GM21786 (cell line): ENCODE results near the gene LDLRAD3.

ENCODE experiments used
- ATAC-seq: cut with Tn5 transposase; IDR thresholded peaks from one replicate; pipeline ENCODE4 v1.9.1; 2021; ENCODE audit not compliant: unreplicated experiment

LDLRAD3 gene

DNA sequence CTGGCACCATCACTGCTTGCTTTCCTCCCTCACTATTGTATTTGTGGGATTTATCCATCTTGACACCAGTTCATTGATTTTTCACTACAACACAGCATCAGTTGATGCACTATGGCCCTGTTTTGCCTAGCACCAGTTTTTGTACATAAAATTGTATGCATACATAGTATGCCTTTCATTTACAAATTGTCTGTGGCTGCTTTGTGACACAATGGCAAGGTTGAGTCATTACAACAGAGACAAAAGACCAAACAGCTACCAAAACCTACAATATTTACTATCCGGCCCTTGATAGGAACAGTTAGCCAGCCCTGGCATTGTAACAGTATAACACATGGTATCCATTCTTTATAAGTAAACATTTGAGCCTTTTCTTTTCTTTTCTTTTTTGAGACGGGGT is 150.3 kb downstream of the LDLRAD3 start:
- ATAC-seq, result no peak

DNA sequence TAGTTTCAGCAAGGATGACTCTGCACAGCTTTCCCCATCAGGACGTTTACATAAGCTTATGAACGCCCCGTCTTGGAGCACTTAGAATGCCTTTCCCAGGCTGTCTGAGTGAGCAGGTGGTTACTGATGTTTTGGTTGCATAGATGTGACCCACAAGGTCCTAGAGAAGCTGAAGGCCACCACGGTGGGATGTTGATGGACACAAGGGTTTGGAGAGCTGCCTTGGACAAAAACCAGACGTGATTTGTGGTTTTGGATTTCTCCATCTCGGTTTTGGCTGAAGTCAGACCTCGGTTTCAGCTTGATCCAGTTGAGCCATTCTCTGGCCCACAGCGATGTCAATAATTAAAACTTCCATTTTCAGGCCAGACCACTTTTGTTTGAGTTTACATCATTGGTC is 151.9 kb downstream of the LDLRAD3 start:
- ATAC-seq, result no peak

DNA sequence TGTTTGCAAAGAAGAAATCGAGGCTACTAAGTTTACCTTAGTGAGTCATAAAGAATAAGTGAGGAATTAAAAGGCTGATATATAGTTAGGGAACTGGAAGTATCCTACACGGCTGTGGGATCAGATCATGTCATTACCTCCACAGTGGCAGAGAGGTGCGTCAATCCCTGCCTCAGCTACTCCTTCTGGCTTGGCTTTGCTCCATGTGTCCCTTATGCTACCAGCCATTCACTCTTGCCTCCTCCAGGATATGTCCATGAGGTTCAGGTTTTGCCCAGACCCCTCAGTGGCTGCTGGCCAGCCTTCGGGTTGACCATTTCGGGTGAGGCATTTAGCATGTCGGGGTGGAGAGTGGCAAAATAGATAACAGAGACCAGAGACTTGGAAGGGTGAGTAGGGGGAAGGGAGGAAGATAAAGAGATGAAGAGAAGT is 153.4 kb downstream of the LDLRAD3 start:
- ATAC-seq, result no peak

DNA sequence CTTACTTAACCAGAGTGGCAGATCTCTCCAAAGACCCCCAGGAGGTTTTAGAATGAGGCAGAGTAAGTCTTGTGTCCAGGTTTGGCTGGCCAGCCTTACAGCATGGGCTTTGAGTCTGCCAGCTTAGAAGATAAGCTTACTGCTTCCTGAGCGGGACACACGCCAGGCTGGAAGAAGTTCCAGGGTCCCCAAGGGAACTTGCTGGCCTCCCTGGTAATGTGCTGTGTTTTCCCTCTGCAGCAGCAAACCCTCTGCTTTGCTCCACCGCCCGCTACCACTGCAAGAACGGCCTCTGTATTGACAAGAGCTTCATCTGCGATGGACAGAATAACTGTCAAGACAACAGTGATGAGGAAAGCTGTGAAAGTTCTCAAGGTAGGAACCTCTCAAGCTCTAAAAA is 154.2 kb downstream of the LDLRAD3 start:
- ATAC-seq, result no peak

DNA sequence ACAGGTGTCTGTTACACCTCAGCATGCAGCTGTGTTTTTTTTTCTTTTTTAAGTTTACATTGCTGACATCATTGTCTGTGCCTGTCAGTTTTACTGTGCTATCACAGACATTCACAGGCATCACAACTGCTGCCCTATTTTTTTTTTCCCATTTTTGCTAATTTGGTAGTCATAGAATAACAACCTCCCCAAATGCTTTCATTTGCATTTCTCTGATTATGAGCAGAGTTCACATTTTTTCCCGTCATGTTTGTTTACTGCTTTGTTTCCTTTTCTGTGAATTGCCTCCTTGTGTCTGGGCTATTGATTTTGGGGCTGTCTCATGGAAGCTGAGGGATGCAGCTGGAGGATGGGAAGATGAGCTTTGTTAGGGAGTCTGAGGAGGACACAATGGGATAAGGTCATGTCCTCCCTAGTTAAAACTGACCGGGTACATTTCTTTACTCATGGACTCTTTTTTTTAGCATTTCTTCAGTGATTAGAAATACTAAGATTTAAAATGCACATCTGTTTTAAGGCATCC is 155.1 kb downstream of the LDLRAD3 start:
- ATAC-seq, result no peak

DNA sequence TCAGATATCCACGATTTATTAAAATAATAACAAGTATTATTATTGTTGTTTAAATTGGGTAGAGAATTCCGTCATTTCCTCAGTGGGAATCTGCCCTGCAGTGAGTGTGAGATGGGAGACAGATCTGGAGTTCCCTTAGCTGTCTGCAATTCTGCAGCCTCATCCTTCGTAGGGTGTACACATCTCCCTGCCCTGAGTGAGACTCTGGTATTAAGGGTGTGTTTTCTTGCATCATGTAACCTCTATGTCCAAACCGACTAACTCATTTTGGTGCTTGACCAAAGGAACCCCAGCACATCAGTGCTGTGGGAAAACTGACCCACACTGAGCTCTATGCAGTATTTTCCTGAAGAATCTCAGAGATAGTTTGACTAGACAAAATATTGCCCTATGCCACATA is 157.6 kb downstream of the LDLRAD3 start:
- ATAC-seq, result no peak

DNA sequence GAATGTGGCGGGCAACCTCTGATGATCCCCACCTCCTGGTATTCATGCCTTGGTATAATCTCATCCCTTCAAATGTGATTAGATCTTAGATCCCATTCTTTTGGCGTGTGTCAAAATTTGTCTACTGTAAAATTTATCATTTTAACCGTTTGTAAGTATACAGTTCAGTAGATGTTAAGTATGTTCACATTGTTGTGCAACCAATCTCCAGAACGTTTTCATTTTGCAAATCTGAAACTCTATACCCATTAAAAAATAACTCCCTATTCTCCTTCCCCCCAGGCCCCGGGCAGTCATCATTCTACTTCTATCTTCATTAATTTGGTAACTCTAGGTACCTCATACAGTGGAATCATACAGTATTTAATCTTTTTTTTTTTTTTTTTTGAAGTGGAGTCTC is 159.0 kb downstream of the LDLRAD3 start:
- ATAC-seq, result no peak

DNA sequence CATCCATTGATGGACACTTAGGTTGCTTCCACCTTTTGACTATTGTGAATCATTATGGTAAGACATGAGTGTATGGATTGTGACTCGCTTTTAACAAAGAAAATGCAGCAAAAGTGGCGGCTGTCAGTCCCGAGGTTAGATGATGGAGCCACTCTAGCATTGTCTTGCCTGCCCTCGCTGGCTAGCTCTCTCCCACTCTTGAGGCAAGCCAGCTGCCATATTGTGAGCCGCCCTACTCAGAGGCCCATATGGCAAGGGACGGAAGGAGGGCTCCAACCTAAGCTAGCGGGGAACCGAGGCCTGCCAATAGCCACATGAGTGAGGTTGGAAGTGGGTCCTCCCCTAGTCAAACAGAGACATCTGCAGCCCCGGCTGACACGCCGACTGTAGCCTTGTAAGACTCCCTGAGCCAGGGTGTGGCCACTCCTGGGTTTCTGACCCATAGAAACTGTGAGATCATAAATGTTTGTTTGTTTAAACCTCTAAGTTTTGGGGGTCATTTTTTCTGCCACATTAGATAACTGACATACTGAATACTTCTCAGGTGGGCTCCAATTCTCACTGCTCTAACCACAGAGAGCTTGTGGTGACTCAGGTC is 160.2 kb downstream of the LDLRAD3 start:
- no peak for ATAC-seq

DNA sequence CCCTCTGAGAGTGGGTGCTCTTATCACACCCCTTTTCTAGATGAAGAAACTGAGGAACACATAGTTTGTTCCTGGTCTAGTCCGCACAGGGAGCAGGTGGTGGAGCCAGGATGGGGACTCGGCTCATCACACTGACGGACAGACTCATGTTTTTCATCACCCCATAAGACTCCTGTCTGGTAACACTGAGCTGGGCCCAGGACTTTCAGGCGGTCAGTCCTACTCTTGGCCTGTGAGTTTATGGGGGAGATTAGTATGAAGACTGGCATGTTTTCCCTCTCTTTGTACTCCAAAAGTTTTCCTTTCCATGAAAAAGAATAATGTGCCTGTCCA is 160.8 kb downstream of the LDLRAD3 start:
- ATAC-seq, result no peak

DNA sequence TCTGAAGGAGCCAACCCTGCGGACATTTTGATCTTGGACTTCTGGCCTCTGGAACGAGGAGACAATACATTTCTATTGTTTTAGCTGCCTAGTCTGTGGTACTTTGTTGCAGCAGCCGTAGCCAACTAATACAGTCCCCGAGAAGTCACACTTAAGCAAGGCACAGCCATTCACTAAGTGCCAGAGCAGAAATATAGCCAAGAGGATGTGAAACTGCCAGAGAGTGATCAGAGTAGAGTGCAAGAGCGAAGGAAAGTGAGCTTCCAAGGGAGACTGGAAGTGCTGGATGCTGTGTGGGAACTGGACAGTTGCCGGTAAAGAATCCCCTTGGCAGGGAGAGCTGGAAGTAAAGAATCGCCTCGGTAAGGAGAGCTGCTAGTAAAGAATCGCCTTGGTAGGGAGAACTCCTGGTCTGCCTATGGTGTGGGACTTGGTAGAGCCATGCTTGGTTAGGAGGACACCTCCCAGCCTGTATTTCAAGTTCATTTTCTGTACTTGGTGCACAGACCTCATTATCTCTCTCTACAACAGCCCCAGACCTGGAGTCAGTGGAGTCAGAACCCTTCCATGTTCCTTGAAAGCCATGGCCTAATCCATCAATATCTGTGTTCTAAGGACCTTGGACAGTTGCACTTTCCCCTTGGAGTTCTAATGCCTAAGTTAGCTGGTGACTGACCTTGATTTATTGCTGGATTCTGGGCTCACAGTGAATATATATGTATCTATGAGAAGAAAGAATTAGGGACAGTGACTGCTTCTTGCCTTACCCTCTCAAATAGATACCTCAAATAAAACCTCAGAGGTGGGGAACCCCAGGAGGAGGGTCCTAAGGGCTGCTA is 162.1 kb downstream of the LDLRAD3 start:
- no peak for ATAC-seq

DNA sequence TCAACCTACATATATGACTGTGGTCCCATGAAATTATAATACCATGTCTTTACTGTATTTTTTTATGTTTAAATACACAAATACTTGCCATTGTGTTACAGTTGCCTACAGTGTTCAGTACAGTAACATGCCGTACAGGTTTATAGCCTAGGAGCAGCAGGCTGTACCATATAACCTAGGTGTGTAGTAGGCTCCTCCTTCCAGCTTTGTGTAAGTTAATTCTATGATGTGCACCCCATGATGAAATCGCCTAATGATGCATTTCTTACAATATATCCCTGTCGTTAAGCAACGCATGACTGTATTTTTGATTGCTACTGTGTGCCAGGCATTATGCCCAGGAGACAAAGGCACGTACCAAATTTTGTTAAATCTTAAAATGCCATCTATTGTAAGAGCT is 163.7 kb downstream of the LDLRAD3 start:
- no peak for ATAC-seq

DNA sequence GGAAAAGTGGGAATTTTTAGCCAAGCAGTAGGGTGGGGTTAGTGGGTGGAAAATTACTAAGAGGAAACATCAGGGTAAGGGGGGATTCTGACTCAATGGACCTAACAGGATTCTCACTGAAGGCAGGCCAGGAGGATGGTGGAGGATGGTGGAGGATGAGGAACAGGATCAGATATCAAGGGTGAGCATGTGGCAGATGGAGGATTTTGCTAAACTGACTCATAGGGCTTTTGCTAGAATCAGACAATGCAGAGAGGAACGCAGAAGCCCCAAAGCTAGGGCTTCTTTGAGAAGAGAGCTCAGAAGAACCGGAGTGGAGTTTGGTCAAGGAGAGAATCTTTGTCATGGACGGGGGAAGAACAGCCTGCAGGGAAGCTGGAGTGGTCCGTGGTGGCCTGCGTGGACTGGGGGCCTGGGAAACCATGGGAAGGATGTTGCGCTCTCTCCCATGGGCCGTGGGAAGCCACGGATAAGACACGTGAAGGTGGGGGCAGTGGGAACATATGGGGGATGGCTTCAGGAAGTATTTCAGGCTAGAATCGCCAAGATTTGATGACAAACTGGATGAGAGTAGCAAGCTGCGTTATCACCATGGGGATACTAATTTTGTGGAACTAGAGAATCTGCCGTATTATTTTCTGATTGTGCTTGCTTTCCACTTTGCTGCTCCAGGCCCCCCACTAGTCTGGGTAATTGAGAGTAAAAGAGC is 165.2 kb downstream of the LDLRAD3 start:
- ATAC-seq, result no peak

DNA sequence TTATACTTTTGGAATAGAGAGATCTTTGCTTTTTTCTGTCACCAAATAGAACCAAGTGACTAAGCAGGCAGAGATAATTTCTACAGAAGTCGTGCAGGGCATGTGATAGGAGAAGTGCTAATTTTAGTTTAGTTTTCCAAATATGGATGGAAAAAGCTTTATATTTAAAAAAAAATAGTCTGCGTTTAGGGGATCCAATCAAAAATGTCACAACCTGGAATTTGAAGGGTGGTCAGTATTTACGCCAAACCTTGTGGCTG is 165.7 kb downstream of the LDLRAD3 start:
- no peak for ATAC-seq

DNA sequence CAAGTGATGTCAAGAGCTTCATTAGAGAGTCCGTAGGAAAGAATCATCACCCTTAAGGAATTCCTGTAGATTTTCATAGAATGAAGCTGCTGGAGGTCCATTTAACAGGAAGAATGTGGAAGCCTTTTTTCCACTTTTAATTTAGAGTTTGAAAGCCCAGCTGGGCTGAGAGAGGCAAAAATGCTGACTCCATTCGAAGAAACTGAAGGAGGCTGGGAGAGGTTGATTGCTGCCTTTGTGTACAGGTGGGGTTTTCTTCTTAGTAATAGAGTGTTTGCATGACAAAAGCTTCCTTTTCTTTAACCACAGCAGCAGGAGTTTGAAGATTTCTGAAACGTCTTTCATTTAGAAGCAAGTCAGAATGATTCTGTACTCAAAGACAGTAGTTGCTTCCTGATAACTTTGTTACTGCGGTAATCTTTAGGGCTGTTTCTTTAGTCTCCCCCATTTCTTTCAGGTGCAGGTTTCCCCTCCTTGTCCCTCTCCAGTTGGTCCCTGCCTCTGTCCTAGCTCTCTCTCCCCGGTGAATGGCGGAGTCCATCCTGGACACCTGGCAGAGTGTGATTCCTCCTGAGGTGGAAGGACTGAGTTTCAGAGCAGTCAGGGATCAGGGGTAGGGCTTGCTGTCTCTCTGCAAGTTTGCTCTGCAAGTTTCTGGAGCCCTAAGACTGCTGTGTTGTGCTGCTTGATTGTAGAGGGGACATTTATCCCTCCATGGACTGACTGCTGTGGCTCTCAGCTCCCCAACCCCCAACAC is 166.2 kb downstream of the LDLRAD3 start:
- no peak for ATAC-seq

DNA sequence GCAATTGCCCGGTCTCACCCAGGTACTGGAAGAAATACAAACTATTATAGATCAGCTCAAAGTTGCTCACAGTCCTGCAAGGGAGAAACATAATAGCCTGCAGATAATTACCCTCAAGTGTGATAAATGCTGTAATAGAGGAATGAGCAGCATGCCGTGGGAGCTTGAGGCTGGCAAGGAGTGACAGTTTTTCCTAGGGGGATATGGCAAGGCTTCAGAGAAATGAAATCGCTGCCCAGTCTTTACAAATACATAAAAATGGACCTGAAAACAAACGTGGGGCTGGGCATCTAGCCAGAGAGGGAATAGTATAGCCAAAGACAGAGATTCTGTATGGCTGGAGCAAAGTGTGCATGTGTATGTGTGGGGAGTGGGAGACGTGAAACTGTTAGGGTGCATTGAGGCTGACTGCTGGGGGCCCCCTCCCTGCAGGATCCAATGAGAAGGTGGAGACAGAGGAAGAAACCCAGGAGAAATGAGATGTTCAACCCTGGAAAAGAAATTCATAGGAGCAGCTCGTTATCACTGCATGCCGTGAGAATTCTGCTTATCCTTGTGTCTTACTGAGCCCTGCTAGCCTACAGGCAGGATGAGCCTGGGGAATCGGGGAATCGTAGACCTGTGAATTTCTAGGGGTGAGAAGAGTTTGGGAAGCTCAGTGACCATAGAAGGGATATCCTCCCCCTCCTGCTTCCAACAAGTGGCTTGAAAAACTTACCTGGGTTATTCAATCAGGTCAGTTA is 167.0 kb downstream of the LDLRAD3 start:
- ATAC-seq, result no peak

DNA sequence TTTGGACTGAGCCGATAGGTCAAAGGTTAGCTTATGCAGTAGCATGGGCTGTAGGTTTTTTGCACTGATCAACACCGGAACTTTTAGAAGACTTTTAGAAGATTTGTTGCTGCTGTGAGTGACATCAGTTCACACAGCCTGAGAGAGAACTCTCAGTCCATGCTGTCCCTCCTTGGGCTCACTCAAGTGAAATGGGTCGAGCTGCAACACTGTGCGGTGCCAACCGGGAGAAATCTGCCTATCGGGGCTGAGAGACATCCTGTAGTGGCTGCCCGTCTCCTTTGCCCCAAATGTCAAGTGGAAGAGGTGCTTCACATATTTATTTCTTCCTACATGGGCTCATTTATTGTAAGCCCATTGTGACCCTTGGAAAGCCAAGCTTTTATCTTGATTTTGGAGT is 170.2 kb downstream of the LDLRAD3 start:
- no peak for ATAC-seq

DNA sequence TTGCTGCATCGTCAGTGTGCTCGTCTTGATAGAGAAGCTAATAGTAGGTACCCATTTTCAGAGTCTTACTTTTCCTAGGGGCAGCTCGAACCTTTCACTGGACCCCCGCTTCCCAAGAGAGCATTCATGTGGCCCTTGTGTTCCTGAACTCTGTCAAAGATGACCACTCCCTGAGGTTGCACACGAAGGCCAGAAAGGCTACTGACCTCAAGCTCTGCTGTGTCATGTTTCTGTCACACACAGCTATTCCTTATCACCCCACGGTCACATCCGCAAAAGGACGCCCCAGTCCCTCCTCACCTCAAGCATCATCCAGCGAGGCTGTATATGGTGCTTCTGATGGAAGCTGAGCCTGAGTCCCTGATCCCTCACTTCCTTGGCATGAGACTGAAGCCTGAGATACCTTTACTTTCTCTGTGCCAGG is 171.5 kb downstream of the LDLRAD3 start:
- no peak for ATAC-seq

DNA sequence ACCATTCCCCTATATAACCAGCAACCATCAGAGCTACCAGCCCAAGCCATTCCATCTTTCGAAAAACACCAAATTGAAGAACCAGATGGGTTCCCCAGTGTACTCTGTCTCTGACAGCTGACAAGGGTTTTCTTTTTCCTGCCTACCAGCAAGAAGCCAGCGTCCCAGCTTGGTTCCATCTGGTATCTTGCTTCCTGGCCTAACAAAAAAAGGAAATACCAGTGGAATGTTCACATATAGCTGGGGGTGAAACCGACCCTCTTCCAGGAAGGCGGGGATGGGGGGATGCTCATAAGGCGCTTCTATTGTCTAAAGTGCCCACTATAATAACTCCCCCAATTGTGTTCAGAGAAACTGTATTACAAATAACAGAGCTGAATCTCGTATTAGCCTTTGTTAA is 172.3 kb downstream of the LDLRAD3 start:
- ATAC-seq, result no peak

DNA sequence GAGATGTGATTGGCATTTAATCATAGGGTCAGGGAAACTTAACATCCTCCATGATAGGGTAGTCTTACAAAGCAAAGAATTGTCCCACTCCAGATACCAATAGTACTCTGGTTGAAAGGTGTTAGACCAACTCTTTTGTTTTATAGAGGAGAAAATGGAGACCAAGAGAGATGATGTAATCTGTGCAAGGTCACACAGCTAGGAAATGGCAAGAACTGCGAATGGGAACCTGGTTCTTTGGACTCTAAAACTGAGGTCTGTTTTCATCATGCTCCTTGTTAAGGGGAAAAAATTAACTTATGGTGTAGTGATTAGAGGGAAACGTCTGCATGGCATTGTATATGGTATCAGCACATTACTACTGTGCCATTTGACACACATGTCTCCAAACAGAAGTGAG is 174.2 kb downstream of the LDLRAD3 start:
- no peak for ATAC-seq

DNA sequence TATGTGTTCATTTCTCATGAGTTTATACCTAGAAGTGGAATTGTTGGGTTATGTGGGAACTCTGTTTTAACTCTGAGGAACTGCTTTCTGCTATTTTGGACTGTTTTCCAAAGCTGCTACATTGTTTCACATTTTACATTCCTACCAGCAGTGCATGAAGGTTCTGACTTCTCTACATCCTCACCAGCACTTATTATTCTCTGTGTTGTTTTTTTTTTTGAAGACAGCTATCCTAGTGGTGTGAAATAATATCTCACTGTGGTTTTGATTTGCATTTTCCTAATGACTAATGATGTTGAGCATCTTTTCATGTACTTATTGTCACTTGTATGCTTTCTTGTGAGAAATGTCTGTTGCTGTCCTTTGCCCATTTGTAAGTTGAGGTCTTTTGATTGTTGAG is 175.4 kb downstream of the LDLRAD3 start:
- ATAC-seq, result no peak

DNA sequence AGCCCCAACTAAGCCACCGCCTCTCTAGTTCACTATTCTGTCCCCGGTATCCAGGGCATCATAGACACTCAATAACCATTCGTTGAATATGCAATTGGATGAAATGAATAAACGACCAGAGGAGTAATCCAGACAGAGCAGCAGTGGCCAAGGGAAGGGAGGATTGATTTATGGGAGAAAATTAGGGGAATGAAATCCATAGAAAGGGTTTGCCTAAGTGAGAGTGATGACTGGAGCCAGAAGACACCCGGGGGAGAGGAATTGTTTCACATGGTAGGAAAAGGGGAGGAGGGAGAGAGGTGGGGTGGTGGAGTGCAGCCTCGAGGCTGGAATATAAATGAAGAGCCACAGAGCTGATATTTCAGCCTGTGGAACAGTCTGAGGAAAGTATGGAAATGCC is 177.2 kb downstream of the LDLRAD3 start:
- no peak for ATAC-seq
